Cerebellar cortex (tissue), 1 donor: Measurements from ENCODE around the gene GSG1L.

Experiments used
- DNase-seq: peaks from one replicate; pipeline ENCODE4 v3.0.0-alpha.2; 2015; ENCODE audit warnings: low spot score

Gene GSG1L

DNA sequence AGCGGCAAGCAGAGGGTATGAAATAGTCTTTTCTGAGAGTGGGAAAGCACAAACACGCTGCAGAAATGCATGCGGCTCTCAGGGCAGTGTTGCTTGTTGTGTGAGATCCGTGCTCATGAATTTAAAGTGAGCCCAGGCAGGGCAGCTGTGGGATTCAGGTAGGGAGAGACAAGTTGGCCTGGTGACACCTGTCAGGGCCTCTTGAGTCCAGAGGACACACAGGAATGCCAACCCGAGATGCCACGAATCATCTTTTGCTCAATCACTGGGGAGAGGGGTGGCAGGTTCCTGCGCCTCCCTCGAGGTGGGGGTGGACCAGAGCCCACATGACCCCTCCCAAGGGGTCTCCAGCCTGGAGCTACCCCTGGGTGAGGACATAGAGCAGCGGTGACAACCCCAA lies 211.9 kb downstream of the GSG1L start:
- no peak for DNase-seq

DNA sequence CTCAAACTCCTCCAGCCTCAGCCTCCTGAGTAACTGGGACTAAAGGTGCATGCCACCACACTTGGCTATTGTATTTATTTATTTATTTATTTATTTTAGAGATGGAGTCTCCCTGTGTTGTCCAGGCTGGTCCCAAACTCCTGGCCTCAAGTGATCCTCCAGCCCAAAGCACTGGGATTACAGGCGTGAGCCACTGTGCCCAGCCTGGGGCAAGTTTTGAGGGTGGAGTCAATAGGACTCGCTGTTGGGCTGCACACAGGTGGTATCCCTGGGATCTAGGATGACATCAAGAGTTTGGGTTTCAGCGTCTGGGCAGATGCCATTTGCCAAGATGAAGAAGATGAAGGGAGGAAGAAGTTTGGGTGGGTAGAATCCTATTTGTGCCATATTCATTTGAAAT lies 213.9 kb downstream of the GSG1L start:
- no peak for DNase-seq

DNA sequence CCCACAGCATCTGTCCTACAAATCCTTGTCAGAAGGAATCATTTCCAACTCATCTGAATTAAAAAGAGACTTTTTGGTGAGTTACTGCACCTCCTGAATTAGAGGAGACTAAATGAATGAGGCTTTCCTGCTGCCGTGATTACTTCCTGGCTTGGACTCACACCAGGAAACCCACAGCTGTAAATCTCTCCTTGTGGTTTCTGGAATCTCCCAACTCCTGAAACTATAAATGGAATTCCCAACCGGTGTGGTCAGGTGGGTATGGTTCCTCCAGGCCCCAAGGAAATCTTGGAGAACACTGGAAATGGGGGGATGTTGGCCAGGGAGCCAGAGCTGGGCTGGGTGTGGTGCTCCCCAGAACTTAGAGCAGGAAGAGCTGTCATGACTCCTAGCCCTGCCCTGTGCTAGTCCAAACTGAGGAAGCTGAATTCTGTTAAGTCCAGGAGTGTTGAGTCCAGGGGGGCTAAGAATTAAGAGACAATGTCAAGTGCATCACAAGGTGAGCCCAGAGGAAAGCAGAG lies 216.4 kb downstream of the GSG1L start:
- DNase-seq: no peak

DNA sequence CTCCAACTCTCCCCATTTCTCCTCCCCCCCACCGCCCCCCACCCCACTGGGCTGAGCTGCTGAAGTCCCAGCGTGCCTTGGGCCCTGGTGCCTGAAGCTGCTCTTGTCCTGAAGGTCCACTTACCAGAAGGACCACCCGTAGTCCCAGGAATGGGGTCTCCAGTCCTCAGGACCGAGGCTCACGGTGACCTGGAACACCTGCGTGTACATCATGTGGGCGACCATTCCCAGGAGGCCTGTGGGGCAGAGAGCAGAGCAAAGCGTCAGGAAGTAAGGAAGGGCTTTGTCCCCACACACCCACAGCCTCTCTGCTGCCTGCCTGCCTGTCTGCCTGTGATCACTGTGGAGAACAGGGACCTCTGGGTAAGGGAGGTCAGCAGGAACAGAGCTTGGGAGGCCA lies 218.7 kb downstream of the GSG1L start:
- DNase-seq: no peak

DNA sequence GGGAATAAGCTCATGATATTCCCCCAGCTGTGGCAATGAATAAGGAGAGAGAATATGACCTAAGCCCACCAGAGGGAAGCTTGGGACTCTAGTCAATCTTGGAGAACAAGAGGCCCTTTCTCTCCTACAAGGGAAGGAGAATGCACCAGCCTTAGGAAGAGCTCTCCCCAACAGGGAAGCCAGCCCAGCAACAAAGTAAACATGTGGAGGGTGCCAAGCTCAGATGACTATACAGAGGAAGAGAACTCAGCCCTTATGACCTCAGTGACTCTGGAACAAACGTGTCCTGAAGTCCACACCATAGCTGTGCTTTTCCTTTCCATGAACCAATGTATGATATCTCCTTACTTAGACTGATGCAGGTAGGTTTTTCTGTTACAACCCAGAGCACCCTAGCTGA lies 219.7 kb downstream of the GSG1L start:
- no peak for DNase-seq

DNA sequence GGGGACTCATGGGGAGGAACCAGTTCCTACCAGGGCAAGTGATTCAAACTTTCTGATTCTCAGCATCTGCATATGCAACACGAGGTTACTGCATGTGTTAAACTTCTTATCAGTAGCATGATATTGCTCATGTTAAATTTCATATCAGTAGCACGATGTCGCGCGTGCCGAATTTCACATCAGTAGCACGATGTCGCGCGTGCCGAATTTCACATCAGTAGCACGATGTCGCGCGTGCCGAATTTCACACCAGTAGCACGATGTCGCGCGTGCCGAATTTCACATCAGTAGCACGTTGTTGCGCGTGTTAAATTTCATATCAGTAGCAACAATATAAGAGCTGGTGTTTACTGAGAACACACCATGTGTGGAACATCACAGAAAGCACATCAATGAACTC lies 221.6 kb downstream of the GSG1L start:
- DNase-seq: no peak

DNA sequence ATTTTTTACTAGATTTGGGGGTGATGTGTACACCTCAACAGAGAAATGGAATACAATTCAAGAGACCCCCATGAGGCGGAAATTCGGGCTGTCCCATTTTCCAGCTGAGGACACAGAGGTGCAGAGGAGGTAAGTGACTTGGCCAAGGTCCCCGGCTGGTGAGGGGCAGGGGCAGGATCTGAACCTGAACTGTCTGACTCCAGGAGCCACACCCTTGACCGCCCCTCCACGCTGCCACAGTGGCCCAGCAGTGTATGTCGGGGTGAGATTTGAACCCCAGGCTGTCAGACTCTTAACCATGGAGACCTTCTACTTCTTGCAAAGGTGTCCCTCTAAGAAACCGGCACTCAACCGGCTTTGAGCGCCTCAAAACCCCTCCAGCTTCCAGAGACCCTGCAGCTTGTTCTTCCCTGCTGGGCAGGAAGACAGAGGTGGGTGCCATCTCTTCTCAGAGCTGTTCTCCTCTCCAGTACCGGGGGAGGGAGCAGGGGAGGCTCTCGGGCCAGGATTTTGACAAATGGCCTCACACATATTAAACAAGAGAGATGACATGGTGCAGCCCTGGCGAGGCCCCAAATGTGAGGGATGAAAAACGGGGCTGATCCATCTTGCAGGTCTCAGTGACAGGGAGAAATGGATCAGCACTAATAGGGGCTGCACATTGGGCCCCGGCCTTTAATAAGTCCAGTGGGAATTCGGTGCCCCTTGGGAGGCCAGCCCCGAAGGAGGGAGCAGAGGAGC lies 222.3 kb downstream of the GSG1L start:
- no peak for DNase-seq

DNA sequence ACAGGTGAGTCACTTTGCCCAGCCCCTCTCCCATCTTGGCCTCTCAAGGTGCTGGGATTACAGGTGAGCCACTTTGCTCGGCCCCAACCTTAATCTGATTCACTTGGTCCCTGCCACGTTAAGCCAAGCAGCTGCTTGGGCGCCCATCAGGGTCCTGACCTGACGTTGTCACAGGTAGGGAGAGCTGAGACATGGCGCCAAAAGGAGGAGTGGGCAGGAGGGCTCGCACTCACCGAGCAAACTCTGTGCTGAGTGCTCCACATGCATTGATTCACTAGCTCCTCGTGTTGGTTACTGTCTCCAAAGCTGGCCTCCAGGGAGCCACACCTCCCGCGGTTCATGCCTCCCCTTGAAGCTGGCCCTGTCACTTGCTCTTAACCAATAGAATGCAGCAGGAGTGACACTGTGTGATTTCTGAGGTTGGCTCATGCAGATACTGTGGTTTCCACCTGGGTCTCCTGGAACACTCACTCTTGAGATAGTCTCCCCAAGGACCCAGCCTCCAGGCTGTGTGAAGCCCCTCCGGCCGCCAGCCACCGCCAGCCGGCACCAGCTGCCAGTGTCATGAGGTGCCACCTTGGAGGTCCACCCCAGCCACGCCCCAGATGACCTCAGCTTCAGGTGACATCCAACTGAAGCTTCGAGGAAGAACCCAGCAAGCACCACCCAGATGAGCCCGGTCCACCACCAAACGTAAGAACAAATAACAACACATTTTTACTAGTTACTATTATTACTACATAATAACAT lies 223.0 kb downstream of the GSG1L start:
- DNase-seq: no peak

DNA sequence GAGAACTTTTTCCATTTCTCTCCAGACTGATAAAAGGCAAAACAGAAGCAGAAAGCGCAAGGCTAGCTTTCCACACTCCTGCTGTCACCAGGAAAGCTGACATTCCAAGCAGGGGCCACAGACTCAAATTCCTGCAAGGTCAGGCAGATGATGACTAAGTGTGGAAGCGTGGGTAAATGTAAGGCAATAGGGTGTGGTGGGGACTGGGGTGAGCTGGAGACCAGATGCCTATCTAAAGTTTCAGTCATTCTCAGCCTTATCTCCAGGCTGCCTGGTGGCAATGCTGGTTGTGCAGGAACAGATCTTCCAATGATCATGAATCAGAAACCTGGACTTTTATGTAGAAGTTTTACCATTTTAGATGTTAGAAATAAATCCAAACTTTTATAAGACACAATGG lies 224.1 kb downstream of the GSG1L start:
- no peak for DNase-seq

DNA sequence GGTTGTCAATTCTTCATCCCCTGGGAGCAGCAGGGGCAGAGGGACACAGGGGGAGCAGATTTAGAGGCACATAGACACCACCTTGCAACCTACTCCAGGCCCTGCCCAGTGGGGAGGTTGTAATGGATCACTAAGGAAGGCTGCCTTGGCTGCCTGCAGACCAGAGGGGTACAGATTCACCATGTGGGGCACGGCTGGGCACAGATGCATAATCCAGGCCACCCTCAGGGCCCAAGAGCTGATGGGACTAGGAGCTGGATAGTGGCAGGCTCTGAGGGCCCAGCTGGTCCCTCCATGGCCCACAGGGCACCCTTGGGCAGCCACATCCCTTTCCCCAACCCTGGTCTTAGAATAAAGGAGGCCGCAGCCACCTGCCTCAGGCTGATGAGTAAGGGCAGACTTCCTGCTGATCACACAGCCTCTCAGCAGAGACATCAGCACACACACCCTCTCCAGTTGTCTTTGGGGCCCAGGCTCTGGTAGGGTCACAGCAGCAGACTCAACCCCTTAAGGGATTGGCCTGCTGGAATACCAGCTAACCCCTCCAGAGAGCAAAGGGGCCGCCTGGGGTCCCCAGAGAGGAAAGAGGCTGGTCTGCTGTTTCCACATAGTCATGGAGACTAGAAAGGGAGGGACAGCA lies 224.9 kb downstream of the GSG1L start:
- no peak for DNase-seq

DNA sequence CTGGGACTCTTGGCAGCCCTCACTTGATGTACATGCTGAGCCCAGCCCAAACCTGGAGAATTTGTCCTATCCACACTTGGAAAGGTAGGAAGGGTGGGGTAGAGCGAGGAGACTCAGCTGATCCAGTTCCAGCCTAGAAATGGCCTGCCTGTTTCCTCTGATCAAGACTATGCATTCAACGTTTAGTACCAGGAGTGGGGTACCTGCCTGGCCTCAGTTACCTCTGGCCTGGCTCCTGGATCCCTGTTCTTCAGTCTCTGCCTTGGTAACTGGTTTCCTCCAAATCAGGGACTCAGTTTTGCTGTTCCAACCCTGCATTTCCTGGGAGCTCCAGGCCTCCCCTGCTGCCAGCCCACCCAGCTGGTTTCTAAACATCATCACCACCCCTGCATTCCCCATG lies 233.5 kb downstream of the GSG1L start:
- no peak for DNase-seq

DNA sequence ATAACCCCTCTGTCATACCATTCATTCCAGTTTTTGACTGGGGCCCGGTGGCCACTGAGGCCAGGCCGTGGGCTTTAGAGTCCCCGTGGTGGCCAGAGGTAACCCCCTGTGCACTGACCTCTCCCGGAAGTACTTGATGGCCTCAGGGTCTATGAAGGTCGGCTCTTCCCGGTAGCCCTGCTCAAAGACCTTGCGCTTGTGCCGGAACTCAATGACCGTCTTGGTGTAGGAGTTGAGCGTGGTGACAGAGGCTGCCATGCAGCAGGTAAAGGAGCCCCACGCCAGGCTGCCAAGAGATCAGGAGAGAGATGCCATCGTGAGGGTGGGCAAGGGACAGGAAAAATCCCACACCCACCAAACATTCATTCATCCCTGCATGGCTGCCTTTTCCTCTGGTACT lies 234.8 kb downstream of the GSG1L start:
- no peak for DNase-seq

DNA sequence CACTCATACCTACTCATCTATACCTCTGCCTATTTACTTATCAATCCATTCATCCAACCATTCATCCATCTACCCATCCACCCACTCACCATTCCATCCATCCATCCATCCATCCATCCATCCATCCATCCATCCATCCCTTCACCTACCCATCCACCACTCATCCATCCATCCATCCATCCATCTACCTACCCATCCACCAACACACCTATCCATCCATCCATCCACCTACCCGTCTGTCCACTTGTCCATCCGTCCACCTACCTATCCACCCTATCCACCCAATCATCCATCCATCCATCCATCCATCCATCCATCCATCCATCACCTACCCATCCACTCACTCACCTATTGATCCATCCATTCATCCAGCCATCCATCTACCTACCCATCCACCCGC lies 235.7 kb downstream of the GSG1L start:
- no peak for DNase-seq

DNA sequence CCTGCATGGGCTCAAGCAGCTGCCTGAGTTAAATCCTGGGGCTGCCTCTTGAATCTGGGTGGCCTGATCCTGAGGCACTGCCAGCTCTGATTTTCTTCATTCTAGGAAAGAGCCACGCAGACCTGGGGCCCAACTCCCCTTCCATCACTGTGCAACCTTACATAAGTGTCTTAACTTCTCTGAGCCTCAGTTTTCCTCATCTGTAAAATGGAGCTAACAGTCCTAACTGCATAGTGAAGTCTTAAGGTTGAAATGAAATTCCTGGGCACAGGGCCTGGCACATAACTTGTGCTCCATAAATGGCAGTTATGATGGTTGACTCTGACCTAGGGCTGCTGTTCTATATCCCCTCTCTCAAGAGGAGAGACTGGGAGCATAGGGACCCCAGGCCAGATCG lies 236.6 kb downstream of the GSG1L start:
- no peak for DNase-seq

DNA sequence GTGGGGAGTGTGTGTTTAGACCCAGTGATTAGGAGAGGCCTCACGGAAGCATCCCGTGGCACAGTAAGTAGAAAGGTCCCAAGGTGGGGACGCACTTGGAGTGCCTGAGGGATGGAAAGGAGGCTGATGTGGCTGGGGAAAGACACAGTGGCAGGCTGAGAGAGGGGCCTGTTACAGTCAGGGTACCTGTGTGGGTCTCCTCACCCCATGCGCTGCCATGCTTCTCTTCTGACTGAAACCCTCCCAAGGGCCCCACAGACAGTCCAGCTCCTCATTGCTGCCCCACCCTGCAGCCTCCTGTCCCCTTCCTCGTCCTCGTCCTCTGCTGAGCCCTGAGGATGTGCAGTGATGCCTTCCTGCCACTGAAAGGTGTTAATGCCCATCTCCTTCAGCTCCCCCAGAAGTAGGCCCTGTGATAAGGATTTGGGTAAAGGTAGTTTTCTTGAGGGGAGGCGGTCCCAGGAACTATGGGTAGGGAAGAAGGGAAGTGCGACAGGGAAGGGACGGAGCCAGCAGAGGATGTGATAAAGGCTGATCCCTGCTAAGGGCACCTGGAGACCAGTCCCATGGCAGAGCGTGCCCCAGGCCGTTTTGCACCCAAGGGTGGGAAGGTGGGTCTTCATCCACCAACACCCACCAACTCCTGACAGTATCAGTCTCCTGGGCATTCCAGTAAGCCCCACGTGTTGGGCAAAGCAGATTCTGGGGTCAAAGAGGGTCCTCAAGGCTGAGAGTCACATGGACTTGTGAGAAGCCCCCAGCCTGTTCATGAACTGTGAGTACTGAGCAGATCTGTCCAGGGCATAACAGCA lies 237.2 kb downstream of the GSG1L start:
- no peak for DNase-seq

DNA sequence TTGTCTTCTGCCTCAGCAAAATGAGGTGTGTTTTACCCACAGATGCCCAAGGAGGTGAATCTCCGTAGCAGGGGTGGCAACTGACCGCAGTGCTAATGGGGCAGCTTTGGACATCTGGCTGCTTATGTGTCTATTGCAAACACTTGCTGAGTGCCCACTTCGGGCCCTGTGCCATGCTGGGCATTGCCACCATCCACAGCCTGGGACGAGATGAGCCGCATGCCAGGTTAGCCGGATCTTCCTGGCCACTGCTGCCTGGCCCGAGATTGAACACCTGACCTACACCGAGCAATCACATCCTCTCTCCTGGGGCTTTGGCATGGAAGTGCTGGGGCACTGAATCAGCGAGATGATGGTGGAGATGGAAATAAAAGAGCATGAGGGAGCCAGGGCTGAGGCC lies 238.7 kb downstream of the GSG1L start:
- peak; percentile 67 for DNase-seq

DNA sequence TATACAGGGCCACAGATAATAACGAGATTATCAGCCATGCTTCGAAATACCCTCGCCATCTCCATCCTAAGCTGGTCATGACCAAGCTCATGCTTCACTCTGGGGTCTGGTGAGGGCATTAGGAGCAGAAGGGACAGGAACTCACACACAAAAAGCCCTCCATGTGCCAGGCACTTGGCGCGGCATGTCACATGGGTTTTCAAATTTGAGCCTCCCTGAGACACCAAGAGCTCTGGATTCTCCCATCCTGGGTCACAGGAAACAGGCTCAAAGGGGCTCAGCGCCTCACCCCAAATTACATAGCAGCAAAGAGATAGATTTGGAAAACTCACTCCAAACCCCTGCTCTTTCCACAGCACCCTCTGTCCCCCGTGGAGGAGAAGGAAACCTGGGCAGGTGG lies 239.5 kb downstream of the GSG1L start:
- no peak for DNase-seq

DNA sequence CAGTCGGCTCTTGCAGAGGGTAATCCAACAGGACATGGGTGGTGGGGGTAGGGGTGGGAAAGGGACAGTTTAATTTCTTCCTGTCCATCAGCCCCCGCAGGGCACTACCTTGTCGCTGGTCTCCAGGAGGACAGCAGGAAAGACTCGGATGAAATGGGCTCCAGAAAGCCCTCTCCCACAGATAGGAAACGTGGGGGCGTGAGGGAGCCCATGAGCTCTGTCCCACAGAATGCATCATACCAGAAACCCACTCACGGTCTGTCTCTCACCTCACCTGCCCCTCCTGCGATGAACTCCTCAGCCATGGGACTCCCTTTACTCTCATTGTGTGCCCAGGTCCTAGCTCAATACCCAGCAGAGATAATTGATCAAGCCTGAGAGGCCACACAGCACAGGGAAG lies 240.1 kb downstream of the GSG1L start:
- no peak for DNase-seq

DNA sequence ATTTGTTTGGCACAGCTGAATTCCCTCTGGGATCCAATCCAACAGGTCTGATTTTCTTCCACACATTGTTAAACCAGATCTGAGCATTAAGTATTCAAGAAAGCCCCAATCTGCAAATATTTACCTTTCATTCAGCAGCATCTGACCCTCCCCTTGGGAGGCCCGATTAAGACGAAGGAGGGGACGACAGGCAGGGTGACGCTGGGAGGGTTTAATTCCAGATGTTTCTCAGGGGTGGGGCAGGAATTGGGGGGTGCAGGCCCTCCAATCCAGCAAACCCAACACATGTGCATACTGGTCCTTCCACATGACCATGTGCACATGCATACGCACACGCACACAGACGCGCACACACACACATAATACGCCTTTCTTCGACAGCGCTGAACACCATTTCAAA lies 240.5 kb downstream of the GSG1L start:
- no peak for DNase-seq

DNA sequence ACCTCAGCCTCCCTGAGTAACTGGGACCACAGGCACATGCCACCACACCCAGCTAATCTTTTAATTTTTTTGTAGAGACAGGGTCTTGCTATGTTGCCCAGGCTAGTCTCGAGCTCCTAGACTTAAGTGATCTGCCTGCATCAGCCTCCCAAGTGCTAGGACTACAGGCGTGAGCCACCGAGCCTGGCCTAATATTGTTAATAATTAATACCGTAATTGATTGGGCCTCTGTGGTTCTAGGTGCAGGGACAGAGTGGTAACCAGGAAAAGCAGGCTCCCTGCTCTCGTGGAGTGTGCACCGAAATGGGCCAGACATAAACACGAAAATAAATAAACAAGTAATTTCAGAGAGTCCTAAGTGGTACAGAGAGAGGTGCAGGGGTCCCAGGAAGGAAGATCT lies 241.0 kb downstream of the GSG1L start:
- no peak for DNase-seq

DNA sequence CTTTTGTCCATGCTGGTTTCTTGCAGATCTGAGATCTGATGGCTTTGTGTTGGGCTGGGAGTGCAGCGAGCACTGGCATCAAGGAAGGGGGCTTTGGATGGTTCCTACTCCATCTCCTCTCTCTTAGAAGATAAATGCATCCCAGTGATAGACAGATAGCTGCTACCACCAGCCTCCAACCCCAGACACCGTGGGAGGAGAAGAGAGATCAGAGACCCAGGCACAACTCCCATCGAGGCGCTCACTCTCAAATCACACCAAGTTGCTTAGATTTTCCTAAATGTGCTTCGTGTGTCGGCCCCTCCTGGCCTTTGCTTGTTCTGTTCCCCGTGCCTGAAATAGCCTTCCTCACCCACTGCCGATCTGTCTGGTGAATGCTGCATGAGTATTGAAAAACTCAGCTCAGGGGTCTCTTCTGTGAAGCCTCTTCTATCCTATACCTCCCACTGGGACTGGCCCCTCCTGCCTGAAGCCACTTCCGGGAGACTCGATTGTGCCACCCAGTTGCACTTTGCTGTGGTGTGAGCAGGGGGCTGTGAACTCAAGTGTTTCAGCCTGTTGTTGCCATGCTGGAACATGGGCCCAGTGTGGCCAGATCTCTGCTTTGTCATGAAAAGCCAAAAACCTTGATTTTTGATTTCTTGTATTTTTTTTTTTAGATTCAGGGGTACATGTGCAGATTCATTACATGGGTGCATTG lies 242.7 kb downstream of the GSG1L start:
- no peak for DNase-seq
